ENCODE measurements around the gene TYMS.
A peak's percentile ranks its signal among the peaks of the same experiment; 100 is the strongest.
"Not testable (repeated sequence)": the region's sequence is repeated elsewhere in the genome, so short reads cannot be mapped to it uniquely, and the experiment has no call there.

TYMS gene

GRCh38 chr18:678482-679182 lies 21.2 kb downstream of the TYMS start:
- DNase-seq (ENCODE audit: low spot score): no peak

- no peak for DNase-seq (ENCODE audit: low spot score)
Observed at GRCh38 chr18:679516-679915, 22.1 kb downstream of the TYMS start.

DNA sequence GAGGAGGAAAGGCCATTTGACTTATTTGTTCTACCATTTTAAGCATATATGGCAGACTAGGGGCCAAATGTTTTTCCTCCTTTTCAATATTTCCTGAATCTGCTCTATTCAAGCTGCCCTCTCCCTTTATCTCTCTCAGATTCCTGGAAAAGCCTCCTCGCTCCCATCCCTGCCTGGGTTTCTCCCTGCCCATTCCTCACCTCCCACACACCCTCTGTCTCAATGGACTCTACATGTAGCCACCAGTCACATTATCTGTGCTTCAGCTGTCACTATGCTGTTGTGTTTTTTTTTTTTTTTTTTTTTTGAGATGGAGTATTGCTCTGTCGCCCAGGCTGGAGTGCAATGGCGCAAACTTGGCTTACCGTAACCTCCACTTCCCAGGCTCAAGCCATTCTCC lies 22.9 kb downstream of the TYMS start:
- no peak for DNase-seq (ENCODE audit: low spot score)

- DNase-seq (ENCODE audit: low spot score): no peak
Observed at GRCh38 chr18:681985-682384, 24.5 kb downstream of the TYMS start.

DNA sequence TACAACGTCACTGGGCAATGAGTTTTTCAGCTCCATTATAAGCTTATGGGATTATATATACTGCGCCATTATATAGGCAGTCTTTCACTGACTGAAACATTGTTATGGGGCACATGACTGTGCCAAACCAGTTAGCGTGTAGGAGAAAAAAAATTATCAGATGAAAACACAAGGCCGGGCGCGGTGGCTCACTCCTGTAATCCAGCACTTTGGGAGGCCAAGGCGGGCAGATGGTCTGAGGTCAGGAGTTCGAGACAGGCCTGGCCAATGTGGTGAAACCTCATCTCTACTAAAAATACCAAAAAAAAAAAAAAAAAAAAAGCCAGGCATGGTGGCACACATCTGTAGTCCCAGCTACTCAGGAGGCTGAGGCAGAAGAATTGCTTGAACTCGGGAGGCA lies 25.0 kb downstream of the TYMS start:
- not testable (repeated sequence) for DNase-seq (ENCODE audit: low spot score)

- peak; percentile 55 for DNase-seq (ENCODE audit: low spot score)
Observed at GRCh38 chr18:682833-683232, 25.4 kb downstream of the TYMS start.

DNA sequence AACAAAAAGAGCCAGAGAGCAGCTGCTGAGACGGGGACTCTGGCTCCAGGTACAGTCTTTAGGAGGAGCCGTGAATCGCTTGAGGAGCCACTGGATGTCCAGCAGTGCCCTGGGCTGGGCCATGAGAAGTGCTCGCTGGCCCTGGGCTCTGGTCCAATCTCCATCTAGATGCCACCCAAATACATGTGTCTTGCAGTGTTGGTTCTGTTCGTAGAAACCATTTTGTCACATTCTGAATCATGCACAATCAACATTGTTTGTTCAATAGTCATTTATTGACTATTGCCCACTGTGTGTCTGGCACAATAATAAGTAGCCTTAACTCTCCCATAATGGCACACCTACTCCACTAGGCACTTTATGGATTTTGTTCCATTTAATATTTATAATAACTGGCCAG lies 26.1 kb downstream of the TYMS start:
- DNase-seq (ENCODE audit: low spot score): no peak

GRCh38 chr18:685438-685837 lies 28.0 kb downstream of the TYMS start:
- DNase-seq (ENCODE audit: low spot score): no peak

- DNase-seq (ENCODE audit: low spot score): no peak
Observed at GRCh38 chr18:686339-687111, 29.1 kb downstream of the TYMS start.

- DNase-seq (ENCODE audit: low spot score): no peak
Observed at GRCh38 chr18:688323-688722, 30.9 kb downstream of the TYMS start.

- no peak for DNase-seq (ENCODE audit: low spot score)
Observed at GRCh38 chr18:692824-693223, 35.4 kb downstream of the TYMS start.

DNA sequence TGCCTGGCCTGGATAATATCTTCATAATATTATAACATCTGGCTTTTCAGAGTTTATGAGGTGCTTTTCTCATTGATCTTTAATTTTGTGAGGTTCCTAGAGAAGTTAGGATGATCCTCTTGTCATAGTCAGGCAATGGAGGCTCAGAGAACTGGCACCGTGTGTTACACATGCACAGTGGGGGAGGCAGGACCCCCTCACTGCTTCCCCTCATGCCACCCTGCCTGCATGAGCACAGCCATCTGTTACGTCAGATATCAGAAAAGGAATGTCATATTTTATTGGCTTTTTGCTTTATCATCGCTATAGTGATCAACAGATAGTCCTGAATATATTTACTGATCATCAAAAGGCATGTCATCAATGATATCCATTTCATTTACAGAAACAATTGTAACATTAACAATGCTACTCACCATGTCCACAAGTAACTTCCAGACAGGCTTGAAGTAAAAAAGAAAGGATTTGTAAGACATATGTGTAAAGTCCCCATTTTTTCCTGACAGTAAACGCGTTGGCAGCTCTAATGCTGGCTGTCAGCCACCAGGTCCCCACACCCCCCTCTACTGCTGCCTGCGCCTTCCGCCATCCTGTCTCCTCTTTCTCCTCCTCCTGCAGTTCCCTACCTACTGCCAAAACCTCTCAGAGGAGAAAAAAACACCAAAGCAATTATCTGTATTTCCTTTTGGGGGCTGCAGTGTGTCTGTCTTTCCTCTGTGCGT lies 36.2 kb downstream of the TYMS start:
- DNase-seq (ENCODE audit: low spot score): no peak

- no peak for DNase-seq (ENCODE audit: low spot score)
Observed at GRCh38 chr18:697012-697411, 39.6 kb downstream of the TYMS start.

DNA sequence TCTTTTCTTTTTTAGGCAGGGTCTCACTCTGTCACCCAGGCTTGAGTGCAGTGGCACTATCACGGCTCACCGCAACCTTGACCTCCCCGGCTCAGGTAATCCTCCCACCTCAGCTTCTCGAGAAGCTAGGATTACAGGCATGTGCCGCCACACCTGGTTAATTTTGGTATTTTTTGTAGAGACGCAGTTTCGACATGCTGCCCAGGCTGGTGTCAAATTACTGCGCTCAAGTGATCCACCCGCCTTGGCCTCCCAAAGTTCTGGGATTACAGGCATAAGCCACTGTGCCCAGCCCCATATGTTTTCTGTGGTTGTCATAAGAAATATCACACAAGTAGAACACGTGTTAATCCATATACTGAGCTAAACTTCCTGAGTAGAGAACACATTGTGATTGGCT lies 40.3 kb downstream of the TYMS start:
- DNase-seq (ENCODE audit: low spot score): no peak

DNA sequence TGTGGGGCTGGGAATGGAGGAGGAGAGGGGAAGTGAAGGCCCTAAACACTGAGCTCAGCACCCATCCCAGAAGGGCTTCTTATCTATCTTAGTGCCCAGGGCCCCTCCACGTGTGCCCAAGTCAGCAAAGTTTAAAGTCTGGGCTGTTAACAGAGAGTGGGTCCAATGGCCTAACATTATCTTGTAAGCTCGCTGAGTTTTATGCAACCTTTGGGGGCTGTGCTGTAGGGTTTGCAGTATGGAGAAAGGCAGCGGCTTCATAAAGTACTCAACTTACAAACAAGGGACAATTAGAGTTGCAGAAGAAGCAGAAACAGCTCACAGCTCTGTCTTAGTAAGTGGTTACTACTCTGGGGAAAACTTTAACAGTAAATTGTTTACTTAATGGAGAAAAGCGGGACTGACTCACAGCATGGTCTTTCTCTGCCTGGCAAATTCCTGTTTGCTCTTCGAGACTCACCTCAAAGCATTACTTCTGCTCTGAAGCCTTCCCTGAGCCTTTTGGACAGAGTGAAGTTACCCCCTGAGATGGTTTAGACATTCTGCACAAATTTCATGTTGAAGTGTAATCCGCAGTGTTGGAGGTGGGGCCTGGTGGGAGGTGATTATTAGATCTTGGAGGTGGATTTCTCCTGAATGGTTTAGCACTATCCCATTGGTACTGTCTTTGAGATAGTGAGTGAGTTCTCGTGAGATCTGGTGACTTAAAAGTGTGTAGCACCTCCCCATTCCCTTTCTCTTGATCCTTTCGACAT lies 45.9 kb downstream of the TYMS start:
- DNase-seq (ENCODE audit: low spot score): no peak

DNA sequence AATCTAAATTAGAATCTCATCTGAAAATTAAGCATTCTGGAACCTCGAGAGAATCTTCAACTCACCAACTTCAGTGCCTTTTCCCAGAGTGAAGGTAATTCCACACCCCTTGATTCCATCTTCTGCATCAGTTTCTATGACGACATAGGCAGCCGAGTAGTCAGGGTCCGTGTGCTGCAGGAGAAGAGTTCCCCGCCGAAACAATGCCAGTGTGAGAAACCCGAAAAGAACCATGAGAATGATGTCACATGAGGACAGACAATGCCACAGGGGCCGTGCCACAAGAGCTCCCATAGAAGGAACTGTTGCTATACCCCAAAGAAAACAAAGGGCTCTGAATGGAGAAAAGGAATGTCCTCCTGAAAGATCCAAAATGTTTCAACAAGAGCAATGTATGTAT lies 49.0 kb downstream of the TYMS start:
- no peak for DNase-seq (ENCODE audit: low spot score)

DNA sequence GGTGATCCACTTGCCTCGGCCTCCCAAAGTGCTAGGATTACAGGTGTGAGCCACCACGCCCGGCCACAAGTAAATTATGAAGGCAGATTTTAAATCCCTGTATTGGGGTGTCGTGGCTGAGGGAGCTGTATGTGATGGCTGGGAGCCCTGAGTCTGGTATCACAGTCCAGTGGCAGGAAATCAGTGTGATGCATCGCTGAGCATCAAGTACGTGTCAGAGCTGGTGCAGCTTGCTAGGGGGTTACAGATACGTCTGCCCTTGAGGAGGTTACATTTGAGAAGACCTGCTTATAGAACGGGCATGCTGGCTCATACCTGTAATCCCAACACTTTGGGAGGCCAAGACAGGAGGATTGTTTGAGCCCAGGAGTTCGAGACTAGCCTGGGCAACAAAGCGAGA lies 50.6 kb downstream of the TYMS start:
- no peak for DNase-seq (ENCODE audit: low spot score)

- no peak for DNase-seq (ENCODE audit: low spot score)
Observed at GRCh38 chr18:709771-710170, 52.3 kb downstream of the TYMS start.

DNA sequence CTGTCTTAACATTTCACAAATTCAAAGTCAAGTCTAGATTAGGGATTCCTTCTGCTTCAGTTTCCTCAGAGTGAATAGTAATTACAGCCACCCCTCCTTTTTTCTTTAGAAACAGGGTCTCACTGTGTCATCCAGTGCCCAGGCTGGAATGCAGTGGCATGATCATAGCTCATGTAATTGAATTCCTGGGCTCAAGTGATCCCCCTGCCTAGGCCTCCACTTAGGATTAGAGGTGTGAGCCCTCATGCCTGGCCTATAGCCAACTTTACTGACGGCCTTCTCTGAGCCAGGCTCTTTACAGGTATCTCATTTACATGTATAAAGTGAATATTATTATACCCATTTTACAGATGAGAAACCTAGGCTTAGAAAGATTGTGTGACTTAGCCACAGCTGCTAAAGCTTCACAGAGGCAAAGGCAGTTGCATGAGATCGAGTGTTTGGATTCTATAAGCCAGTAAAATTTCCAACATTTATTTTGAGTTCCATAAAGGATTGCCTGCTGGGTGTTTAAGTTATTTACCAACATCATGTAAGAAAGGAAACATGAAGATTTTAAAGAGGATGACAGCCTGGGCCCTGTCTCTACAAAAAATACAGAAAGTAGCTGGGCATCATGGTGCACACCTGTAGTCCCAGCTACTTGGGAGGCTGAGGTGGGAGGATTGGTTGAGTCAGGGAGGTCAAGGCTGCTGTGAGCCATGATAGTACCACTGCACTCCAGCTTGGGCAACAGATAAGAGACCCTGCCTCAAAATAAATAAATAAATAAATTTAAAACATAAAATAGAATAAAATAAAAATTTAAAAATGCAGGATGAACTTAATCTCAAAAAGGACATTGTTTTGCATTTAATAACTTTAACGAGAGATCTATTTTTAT lies 53.2 kb downstream of the TYMS start:
- no peak for DNase-seq (ENCODE audit: low spot score)

- DNase-seq (ENCODE audit: low spot score): no peak
Observed at GRCh38 chr18:711310-711656, 53.8 kb downstream of the TYMS start.

DNA sequence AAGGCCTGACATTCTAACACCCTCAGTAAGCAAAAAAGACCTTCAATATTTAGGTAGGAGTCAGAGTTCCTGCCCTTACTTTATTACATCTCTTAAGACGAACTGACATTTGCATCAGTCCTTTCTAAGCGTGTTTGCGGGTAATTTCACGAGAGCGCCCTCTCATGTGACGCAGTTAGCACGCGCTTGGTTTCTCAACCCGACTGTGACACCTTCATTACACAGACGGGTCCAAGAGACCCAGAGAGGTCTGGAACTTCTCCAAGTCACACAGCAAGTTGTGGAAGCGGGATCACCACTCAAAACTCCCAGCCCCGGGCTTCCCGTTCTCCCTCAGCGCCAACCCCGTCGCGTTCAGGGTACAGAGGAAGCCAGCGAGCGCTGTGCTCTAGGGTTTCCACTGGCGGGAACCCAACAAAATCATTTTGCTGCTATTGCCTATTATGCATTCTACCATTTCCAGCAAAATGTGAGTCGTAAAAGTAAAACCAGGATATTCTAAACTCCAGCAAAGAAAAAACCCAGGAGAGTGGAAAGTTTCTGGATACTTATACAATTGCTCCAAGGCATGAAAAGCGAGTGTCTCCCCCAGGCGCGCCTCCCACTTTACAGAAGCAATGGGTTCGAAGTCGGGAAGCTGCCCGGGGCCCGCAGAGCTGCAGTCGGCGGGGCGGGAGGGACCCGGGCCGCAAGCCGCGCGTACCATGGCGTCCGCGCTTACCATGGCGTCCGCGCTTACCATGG lies 54.4 kb downstream of the TYMS start:
- peak; percentile 60 for DNase-seq (ENCODE audit: low spot score)

All from HuH-7.5 (cell line).